PC-3 (cell line): Measurements from ENCODE around the gene CES4A. TPM values are rescaled to one million over a fixed set of nuclear protein-coding genes. Genes with fewer than 3 reads are reported as not detected.
A peak's percentile ranks its signal among the peaks of the same experiment; 100 is the strongest.

ENCODE experiments used
- ATAC-seq: fragments of 200-7000 bp; cut with Tn5 transposase; 2 replicates; pipeline ENCODE4 v1.9.1; 2020; ENCODE audit warnings: mild to moderate bottlenecking, moderate library complexity
- BruUV-seq: library from RNA; stranded (reverse); fragments of 400-500 nt; replicated peaks from 2 replicates; lab custom pipeline; 2021; lab: Mats Ljungman, UMichigan
- CTCF ChIA-PET: fragments of 300-600 bp; sonication (Branson Sonifier 250); formaldehyde crosslinking; loops from one replicate; lab custom pipeline; 2022; ENCODE audit warnings: antibody characterized with exemption; lab: Charles Lee
- POLR2A ChIA-PET: fragments of 300-600 bp; sonication (Branson Sonifier 250); formaldehyde crosslinking; loops from one replicate; lab custom pipeline; 2022; ENCODE audit warnings: antibody characterized with exemption; ENCODE audit not compliant: unreplicated experiment; lab: Charles Lee
- DNase-seq: peaks from one replicate; pipeline ENCODE4 v3.0.0-alpha.2; 2015
- H2AFZ ChIP-seq: fragments of 300-600 bp; sonication (generic); 2 replicates; pipeline ENCODE4 v1.6.0; 2016; ENCODE audit warnings: antibody characterized with exemption, low read length
- H3F3A ChIP-seq: fragments of 300-600 bp; sonication (generic); one replicate; pipeline ENCODE4 v1.6.0; 2017; ENCODE audit warnings: antibody characterized with exemption, low read length, control low read depth, mild to moderate bottlenecking; ENCODE audit not compliant: unreplicated experiment
- H3K27ac ChIP-seq: fragments of 300-600 bp; sonication (generic); 2 replicates; pipeline ENCODE4 v1.5.1; 2016; ENCODE audit warnings: mild to moderate bottlenecking, low read length
- H3K27me3 ChIP-seq: fragments of 300-600 bp; sonication (generic); 2 replicates; pipeline ENCODE4 v1.6.1; 2016; ENCODE audit warnings: low read length, mixed read lengths
- H3K36me3 ChIP-seq: fragments of 300-600 bp; sonication (generic); 2 replicates; pipeline ENCODE4 v1.6.1; 2016; ENCODE audit warnings: low read depth, mixed run types, low read length, mixed read lengths
- H3K4me1 ChIP-seq: fragments of 300-600 bp; sonication (generic); 2 replicates; pipeline ENCODE4 v1.5.1; 2016; ENCODE audit warnings: low read length; ENCODE audit not compliant: insufficient read depth
- H3K4me2 ChIP-seq: fragments of 300-600 bp; sonication (generic); 2 replicates; pipeline ENCODE4 v1.6.0; 2016; ENCODE audit warnings: low read length
- H3K4me3 ChIP-seq: fragments of 300-600 bp; sonication (generic); 2 replicates; pipeline ENCODE4 v1.5.1; 2016; ENCODE audit warnings: mild to moderate bottlenecking, low read length, mixed read lengths
- H3K79me2 ChIP-seq: fragments of 300-600 bp; sonication (generic); 2 replicates; pipeline ENCODE4 v1.6.1; 2017; ENCODE audit warnings: low read length, mixed read lengths
- H3K9ac ChIP-seq: fragments of 300-600 bp; sonication (generic); 2 replicates; pipeline ENCODE4 v1.6.0; 2016; ENCODE audit warnings: mild to moderate bottlenecking, low read length
- H3K9me2 ChIP-seq: fragments of 300-600 bp; sonication (generic); replicated peaks from 2 replicates; pipeline ENCODE4 v1.6.1; 2016; ENCODE audit warnings: mixed run types, low read length, mixed read lengths
- H3K9me3 ChIP-seq: fragments of 300-600 bp; sonication (generic); 2 replicates; pipeline ENCODE4 v1.6.1; 2016; ENCODE audit warnings: low read length, mixed read lengths
- H4K20me1 ChIP-seq: fragments of 300-600 bp; sonication (generic); 2 replicates; pipeline ENCODE4 v1.6.1; 2016; ENCODE audit warnings: low read length, mixed read lengths
- CTCF ChIP-seq: fragments of 300-600 bp; sonication (generic); conservative IDR thresholded peaks from 2 replicates; pipeline ENCODE4 v1.5.1; 2017; ENCODE audit warnings: antibody characterized with exemption, low read depth, mild to moderate bottlenecking, low read length
- EZH2 ChIP-seq: fragments of 300-600 bp; sonication (generic); IDR thresholded peaks from one replicate; pipeline ENCODE4 v1.6.1; 2017; ENCODE audit warnings: antibody characterized with exemption, mild to moderate bottlenecking, low read length; ENCODE audit not compliant: unreplicated experiment
- EZH2phosphoT487 ChIP-seq: fragments of 300-600 bp; sonication (generic); IDR thresholded peaks from 2 replicates; pipeline ENCODE4 v1.6.1; 2018; ENCODE audit warnings: mild to moderate bottlenecking, antibody characterized with exemption, low read length, borderline replicate concordance
- intact Hi-C: fragments of 100-400 bp; cut with micrococcal nuclease; formaldehyde crosslinking; loops from 2 replicates; pipeline ENCODE4 v1.9.0; 2023
- total RNA-seq: library from RNA; depleted of rRNA; stranded (reverse); fragments of >200 nt; gene quantifications from 2 replicates; pipeline ENCODE4 v1.2.3, GENCODE V29; 2014

The CES4A gene
- total RNA-seq, 1 experiment from 2014 or later = 2.6 TPM

GRCh38 chr16:67021321-67021720 lies 32.9 kb downstream of the CES4A start:
- TF ChIP-seq CTCF = no peak
- TF ChIP-seq EZH2 = no peak
- no peak for TF ChIP-seq EZH2phosphoT487
- POLR2A ChIA-PET = no interaction called here
- DNase-seq = no peak
- no peaks in the 10 kb centered on the region for H4K20me1 ChIP-seq
- H3K4me1 ChIP-seq = peaks cover 9% of the 10 kb centered on the region
- H3K9me2 ChIP-seq = no peaks in the 10 kb centered on the region
- H3K27ac ChIP-seq = no peak overlapping the region
- no peak overlapping the region for H3K4me2 ChIP-seq
- H2AFZ ChIP-seq = no peak overlapping the region
- no peaks in the 10 kb centered on the region for H3F3A ChIP-seq
- H3K36me3 ChIP-seq = no peaks in the 10 kb centered on the region
- no peaks in the 10 kb centered on the region for H3K9me3 ChIP-seq
- no peak overlapping the region for H3K4me3 ChIP-seq
- intact Hi-C loops = no loop called here
- CTCF ChIA-PET = interaction anchor here (0.6 to 0.7 kb wide), 3 partner anchors 10 to 226 kb away, joined by 3 to 8 read pairs (median 3); partner anchors contain the start of gene FHOD1
- no peaks in the 10 kb centered on the region for H3K27me3 ChIP-seq
- no peak for ATAC-seq
- H3K9ac ChIP-seq = no peak overlapping the region
- H3K79me2 ChIP-seq = no peaks in the 10 kb centered on the region
- BruUV-seq = no TSS peak

DNA sequence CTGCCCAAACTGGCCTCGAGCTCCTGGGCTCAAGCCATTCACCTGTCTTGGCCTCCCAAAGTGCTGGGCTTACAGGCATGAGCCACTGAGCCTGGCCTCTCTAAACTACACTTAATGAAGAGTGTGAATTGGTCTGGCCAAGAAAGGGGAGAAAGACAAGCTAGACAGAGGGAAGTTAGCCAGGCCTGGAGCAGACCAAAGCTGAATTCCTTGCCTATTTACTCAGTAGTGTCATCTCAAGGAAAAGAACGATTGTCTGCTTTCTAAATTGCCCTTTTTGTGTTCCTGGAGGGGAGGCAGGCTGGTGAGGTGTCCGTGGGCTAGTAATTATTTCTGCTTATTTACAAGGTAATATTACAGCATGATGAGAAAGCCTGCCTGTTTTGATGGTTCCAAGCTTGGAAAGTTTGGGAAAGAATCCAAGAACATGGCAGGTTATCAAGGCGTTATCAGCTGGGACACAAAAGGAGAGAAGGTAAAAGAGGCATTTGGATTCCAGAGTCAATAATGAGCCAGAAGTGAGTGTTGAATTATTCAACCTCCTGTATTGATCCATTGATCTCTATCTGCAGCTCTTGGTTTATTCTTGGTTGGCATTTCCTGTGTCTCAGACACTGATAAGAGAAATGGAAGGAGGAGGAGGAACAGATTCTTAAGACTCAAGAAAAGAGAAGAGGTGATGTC lies 34.3 kb downstream of the CES4A start:
- intact Hi-C loops = no loop called here
- no peak overlapping the region for H3K9ac ChIP-seq
- no peak for ATAC-seq
- H3K9me3 ChIP-seq = no peaks in the 10 kb centered on the region
- peak overlapping the region; percentile 45 for H2AFZ ChIP-seq
- no peaks in the 10 kb centered on the region for H3F3A ChIP-seq
- CTCF ChIA-PET = interaction anchor here (0.6 kb wide), 1 partner anchor 48 kb away, joined by 3 read pairs; no protein-coding TSS in a partner anchor
- H3K79me2 ChIP-seq = no peaks in the 10 kb centered on the region
- H3K9me2 ChIP-seq = no peaks in the 10 kb centered on the region
- no TSS peak for BruUV-seq
- 0 out of 2 replicates have a peak overlapping the region, but pooled peaks have one; percentile 23 for H3K27ac ChIP-seq
- peak overlapping the region; percentile 29; the same call in 1 of the 2 replicates for H3K4me2 ChIP-seq
- no peak overlapping the region for H3K4me3 ChIP-seq
- TF ChIP-seq CTCF (no peak), EZH2 (no peak)
- H4K20me1 ChIP-seq = no peaks in the 10 kb centered on the region
- H3K4me1 ChIP-seq = peaks cover 9% of the 10 kb centered on the region
- POLR2A ChIA-PET = no interaction called here
- no peaks in the 10 kb centered on the region for H3K27me3 ChIP-seq
- peak; percentile 56 for DNase-seq
- no peaks in the 10 kb centered on the region for H3K36me3 ChIP-seq

- no peaks in the 10 kb centered on the region for H3F3A ChIP-seq
- H4K20me1 ChIP-seq = no peaks in the 10 kb centered on the region
- no peak for DNase-seq
- no peaks in the 10 kb centered on the region for H3K9me2 ChIP-seq
- ChIA-PET POLR2A (no interaction called here), CTCF (no interaction called here)
- intact Hi-C loops = no loop called here
- H3K4me2 ChIP-seq = no peak overlapping the region
- no peak for ATAC-seq
- H3K79me2 ChIP-seq = no peaks in the 10 kb centered on the region
- H3K9ac ChIP-seq = no peak overlapping the region
- H3K27me3 ChIP-seq = no peaks in the 10 kb centered on the region
- no peak for TF ChIP-seq EZH2
- no peak for TF ChIP-seq EZH2phosphoT487
- BruUV-seq = no TSS peak
- H3K4me1 ChIP-seq = peaks cover 14% of the 10 kb centered on the region
- no peak overlapping the region for H3K4me3 ChIP-seq
- H2AFZ ChIP-seq = no peak overlapping the region
- no peaks in the 10 kb centered on the region for H3K36me3 ChIP-seq
- H3K9me3 ChIP-seq = no peaks in the 10 kb centered on the region
- no peak overlapping the region for H3K27ac ChIP-seq
Measured at GRCh38 chr16:67023689-67024088, 35.3 kb downstream of the CES4A start.
